ENCODE measurements around the gene RDX.
"Not testable (repeated sequence)": the region's sequence is repeated elsewhere in the genome, so short reads cannot be mapped to it uniquely, and the experiment has no call there.

The RDX gene

GRCh38 chr11:110196241-110196754, 100.1 kb downstream of the RDX start:
- TF ChIP-seq, protein P1, sequence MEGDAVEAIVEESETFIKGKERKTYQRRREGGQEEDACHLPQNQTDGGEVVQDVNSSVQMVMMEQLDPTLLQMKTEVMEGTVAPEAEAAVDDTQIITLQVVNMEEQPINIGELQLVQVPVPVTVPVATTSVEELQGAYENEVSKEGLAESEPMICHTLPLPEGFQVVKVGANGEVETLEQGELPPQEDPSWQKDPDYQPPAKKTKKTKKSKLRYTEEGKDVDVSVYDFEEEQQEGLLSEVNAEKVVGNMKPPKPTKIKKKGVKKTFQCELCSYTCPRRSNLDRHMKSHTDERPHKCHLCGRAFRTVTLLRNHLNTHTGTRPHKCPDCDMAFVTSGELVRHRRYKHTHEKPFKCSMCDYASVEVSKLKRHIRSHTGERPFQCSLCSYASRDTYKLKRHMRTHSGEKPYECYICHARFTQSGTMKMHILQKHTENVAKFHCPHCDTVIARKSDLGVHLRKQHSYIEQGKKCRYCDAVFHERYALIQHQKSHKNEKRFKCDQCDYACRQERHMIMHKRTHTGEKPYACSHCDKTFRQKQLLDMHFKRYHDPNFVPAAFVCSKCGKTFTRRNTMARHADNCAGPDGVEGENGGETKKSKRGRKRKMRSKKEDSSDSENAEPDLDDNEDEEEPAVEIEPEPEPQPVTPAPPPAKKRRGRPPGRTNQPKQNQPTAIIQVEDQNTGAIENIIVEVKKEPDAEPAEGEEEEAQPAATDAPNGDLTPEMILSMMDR (IDR thresholded peaks at IDR 0.05; ENCODE audit: extremely low read depth, insufficient read depth, missing control alignments), result no peak
- in situ Hi-C loops (cut with MboI; ENCODE audit: low pct_unique_long_range_greater_than_20kb, low sequenced_read_pairs, unreplicated experiment), result no loop called here
- no peak for DNase-seq (ENCODE audit: low spot score)

DNA sequence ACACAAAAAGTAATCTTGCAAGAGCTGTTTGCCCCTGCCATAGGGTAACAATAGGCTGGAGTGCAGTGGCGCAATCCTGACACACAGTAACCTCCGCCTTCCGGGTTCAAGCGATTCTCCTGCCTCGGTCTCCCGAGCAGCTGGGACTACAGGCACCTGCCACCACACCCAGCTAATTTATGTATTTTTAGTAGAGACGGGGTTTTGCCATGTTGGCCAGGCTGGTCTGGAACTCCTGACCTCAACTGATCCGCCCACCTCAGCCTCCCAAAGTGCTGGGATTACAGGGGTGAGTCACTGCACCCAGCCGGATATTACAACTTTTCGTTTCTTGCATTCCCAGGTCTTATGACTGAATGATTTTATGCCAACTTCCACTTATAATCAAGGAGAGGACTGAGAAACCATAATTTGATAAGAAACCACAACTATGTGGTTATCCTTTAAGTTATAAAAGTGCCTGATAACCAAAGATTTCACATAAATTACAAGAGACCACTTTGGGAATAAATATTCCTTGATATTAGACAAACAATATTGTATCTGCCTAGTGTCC, 102.1 kb downstream of the RDX start:
- DNase-seq (ENCODE audit: low spot score); in situ Hi-C loops (cut with MboI; ENCODE audit: low pct_unique_long_range_greater_than_20kb, low sequenced_read_pairs, unreplicated experiment): not testable (repeated sequence)

DNA sequence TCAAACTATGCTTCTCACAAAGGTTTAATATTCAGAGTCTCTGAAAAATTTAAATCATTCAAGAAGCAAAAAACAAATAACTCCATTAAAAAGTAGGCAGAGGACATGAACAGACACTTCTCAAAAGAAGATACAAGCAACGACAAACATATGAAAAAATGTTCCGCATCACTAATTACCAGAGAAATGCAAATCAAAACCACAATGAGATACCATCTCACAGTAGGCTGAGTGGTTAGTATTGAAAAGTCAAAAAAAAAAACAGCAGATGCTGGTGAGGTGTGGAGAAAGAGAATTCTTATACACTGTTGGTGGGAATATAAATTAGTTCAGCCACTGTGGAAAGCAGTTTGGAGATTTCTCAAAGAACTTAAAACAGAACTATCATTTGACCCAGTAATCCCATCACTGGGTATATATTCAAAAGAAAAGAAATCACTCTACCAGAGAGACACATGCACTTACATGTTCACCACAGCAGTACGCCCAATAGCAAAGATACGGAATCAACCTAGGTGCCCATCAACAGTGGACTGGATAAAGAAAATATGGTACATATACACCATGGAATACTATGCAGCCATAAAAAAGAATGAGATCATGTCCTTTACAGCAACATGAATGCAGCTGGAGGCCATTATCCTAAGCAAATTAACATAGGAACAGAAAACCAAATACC, 103.7 kb downstream of the RDX start:
- in situ Hi-C loops (cut with MboI; ENCODE audit: low pct_unique_long_range_greater_than_20kb, low sequenced_read_pairs, unreplicated experiment); DNase-seq (ENCODE audit: low spot score): not testable (repeated sequence)

DNA sequence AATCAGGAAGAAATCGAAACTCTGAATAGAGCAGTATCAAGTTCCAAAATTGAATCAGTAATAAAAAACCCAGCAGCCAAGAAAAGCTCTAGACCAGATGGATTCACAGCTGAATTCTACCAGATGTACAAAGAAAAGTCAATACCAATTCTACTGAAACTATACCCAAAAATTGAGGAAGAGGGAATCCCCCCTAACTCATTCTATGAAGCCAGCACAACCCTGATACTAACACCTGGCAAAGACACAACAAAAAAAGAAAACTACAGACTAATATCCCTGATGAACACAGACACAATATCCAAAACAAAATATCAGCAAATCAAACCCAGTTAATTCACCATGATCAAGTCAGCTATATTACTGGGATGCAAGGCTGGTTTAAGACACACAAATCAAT, 105.5 kb downstream of the RDX start:
- TF ChIP-seq, protein P1 (IDR thresholded peaks at IDR 0.05; ENCODE audit: extremely low read depth, insufficient read depth, missing control alignments), result no peak
- in situ Hi-C loops (cut with MboI; ENCODE audit: low pct_unique_long_range_greater_than_20kb, low sequenced_read_pairs, unreplicated experiment), result no loop called here
- DNase-seq (ENCODE audit: low spot score), result no peak

DNA sequence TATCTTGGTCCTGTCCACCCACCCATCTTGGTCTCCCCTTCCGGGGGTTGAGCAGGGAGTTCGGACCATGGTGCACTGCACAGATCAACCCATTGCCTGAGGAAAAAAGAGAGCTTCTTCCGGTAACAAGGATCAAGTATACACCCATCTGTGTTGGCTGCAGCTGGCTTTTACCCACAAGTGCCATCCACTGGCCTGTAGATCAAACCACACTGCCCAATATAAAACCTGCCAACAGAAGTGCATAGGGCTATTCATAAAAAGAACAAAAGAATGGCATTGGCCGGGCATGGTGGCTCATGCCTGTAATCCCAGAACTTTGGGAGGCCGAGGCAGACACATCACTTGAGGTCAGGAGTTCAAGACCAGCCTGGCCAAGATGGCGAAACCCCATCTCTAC, 108.7 kb downstream of the RDX start:
- no peak for DNase-seq (ENCODE audit: low spot score)
- in situ Hi-C loops (cut with MboI; ENCODE audit: low pct_unique_long_range_greater_than_20kb, low sequenced_read_pairs, unreplicated experiment), result no loop called here
- TF ChIP-seq, protein P1 (IDR thresholded peaks at IDR 0.05; ENCODE audit: extremely low read depth, insufficient read depth, missing control alignments), result no peak

- TF ChIP-seq, protein P1 (IDR thresholded peaks at IDR 0.05; ENCODE audit: extremely low read depth, insufficient read depth, missing control alignments), result no peak
- in situ Hi-C loops (cut with MboI; ENCODE audit: low pct_unique_long_range_greater_than_20kb, low sequenced_read_pairs, unreplicated experiment), result no loop called here
- DNase-seq (ENCODE audit: low spot score), result no peak
These were observed 109.5 kb downstream of the RDX start for GRCh38 chr11:110186867-110187266.

DNA sequence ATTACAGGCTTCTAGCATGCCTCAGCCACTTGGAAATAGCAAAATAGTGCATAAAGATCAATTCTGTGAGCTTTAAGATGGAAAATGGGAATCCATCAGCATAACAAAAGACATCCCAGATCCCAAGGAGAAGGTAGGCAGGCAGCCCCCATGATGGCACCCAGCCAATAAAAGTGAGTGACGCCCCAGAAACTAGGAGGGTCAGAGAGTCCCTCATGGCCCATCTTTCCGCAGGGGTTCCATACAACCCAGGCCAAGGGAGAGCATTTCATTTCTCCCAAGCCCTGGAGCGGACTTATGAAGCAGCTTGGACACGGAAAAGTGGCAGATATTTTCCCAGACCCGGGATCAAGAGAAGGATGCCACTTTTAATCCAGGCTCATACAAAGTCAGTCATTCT, 110.0 kb downstream of the RDX start:
- in situ Hi-C loops (cut with MboI; ENCODE audit: low pct_unique_long_range_greater_than_20kb, low sequenced_read_pairs, unreplicated experiment), result no loop called here
- no peak for DNase-seq (ENCODE audit: low spot score)
- TF ChIP-seq, protein P1 (IDR thresholded peaks at IDR 0.05; ENCODE audit: extremely low read depth, insufficient read depth, missing control alignments), result no peak

Data from GM13977 (cell line).